Measurements from ENCODE around the gene KIF24.

The KIF24 gene

GRCh38 chr9:34291023-34291422 is 38.0 kb downstream of the KIF24 start:
- TF ChIP-seq, protein P1, sequence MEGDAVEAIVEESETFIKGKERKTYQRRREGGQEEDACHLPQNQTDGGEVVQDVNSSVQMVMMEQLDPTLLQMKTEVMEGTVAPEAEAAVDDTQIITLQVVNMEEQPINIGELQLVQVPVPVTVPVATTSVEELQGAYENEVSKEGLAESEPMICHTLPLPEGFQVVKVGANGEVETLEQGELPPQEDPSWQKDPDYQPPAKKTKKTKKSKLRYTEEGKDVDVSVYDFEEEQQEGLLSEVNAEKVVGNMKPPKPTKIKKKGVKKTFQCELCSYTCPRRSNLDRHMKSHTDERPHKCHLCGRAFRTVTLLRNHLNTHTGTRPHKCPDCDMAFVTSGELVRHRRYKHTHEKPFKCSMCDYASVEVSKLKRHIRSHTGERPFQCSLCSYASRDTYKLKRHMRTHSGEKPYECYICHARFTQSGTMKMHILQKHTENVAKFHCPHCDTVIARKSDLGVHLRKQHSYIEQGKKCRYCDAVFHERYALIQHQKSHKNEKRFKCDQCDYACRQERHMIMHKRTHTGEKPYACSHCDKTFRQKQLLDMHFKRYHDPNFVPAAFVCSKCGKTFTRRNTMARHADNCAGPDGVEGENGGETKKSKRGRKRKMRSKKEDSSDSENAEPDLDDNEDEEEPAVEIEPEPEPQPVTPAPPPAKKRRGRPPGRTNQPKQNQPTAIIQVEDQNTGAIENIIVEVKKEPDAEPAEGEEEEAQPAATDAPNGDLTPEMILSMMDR (IDR thresholded peaks at IDR 0.05): no peak
- DNase-seq (ENCODE audit: low spot score): no peak

GRCh38 chr9:34289159-34289558 is 39.9 kb downstream of the KIF24 start:
- Histone ChIP-seq H3K4me3 (no peak overlapping the region), H3K27ac (no peak overlapping the region)
- no peak for DNase-seq (ENCODE audit: low spot score)
- TF ChIP-seq, protein P1 (IDR thresholded peaks at IDR 0.05): no peak

More at GRCh38 chr9:34291023-34291422, 38.0 kb downstream of the KIF24 start:
- H3K27ac ChIP-seq: no peak overlapping the region
- no peak overlapping the region for H3K4me3 ChIP-seq

DNA sequence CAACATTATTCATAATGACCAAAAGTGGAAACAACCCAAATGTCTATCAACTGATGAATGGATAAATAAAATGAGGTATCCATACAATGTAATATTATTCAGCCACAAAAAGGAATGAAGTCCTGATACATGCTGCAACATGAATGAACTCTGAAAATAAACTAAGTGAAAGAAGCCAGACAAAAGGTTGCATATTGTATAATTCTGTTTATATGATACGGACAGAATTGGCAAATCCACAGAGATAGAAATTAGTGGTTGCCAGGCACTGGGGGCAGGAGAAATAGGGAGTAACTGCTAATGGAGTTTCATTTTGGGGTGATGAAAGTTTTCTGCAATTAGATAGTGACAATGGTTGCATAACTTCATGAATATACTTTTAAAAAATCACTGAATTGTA is 47.0 kb downstream of the KIF24 start:
- H3K4me3 ChIP-seq: no peak overlapping the region
- no peak for DNase-seq (ENCODE audit: low spot score)
- TF ChIP-seq, protein P1 (IDR thresholded peaks at IDR 0.05): no peak
- no peak overlapping the region for H3K27ac ChIP-seq

- Histone ChIP-seq H3K27ac (no peak overlapping the region), H3K4me3 (no peak overlapping the region)
- no peak for DNase-seq (ENCODE audit: low spot score)
- TF ChIP-seq, protein P1 (IDR thresholded peaks at IDR 0.05): no peak
Observed at GRCh38 chr9:34279411-34279810, 49.7 kb downstream of the KIF24 start.
